Left ventricle myocardium inferior (tissue), 1 donor: ENCODE results near the gene CCDC33. TPM values are rescaled to one million over a fixed set of nuclear protein-coding genes. Genes with fewer than 3 reads are reported as not detected.

Source experiments
- DNase-seq: peaks from one replicate; pipeline ENCODE4 v3.0.0-alpha.2; 2020
- H3K27ac ChIP-seq: fragments of 200-600 bp; replicated peaks from 2 replicates; pipeline ENCODE4 v1.8.0; 2021
- H3K27me3 ChIP-seq: fragments of 200-600 bp; 2 replicates; pipeline ENCODE4 v1.8.0; 2021; ENCODE audit warnings: low read depth
- H3K36me3 ChIP-seq: fragments of 200-600 bp; 2 replicates; pipeline ENCODE4 v1.8.0; 2021
- H3K4me1 ChIP-seq: fragments of 200-600 bp; 2 replicates; pipeline ENCODE4 v1.8.0; 2021
- H3K4me3 ChIP-seq: fragments of 200-600 bp; 2 replicates; pipeline ENCODE4 v1.8.0; 2021; ENCODE audit warnings: mild to moderate bottlenecking, moderate library complexity
- H3K9me3 ChIP-seq: fragments of 200-600 bp; replicated peaks from 2 replicates; pipeline ENCODE4 v1.8.0; 2021
- CTCF ChIP-seq: fragments of 200-600 bp; IDR thresholded peaks from 2 replicates; pipeline ENCODE4 v1.8.0; 2021; ENCODE audit warnings: antibody characterized with exemption, mild to moderate bottlenecking, borderline replicate concordance
- intact Hi-C: fragments of 100-400 bp; cut with micrococcal nuclease; formaldehyde crosslinking; loops from one replicate; pipeline ENCODE4 v1.11.0; 2022
- total RNA-seq: library from RNA; stranded (reverse); fragmentation: NEBNext Ultra II Directional; extraction: Animal tissue kit (Norgen Biotek cat#: 25700); gene quantifications from one replicate; pipeline ENCODE4 v1.2.1, GENCODE V29; 2021
- donor health status: DM: no; HTN: yes; CAD: no; lungs with severe emphysema.

The CCDC33 gene
- total RNA-seq, 1 donor from 2014 or later = 0.11 TPM

GRCh38 chr15:74384881-74385643 is 148.9 kb downstream of the CCDC33 start:
- intact Hi-C loops = loop anchor here (5.0 to 10.0 kb wide), 2 partner anchors 52 to 100 kb away; no protein-coding TSS in a partner anchor
- no peak for DNase-seq
- Histone ChIP-seq H3K27ac (peak overlapping the region; percentile 78), H3K4me1 (peaks cover 40% of the 10 kb centered on the region), H3K36me3 (no peaks in the 10 kb centered on the region), H3K9me3 (no peaks in the 10 kb centered on the region), H3K4me3 (peak overlapping the region; percentile 11), H3K27me3 (peaks cover 6% of the 10 kb centered on the region)
- no peak for TF ChIP-seq CTCF

GRCh38 chr15:74385733-74386132 is 149.6 kb downstream of the CCDC33 start:
- peaks cover 40% of the 10 kb centered on the region for H3K4me1 ChIP-seq
- H3K9me3 ChIP-seq = no peaks in the 10 kb centered on the region
- no peak for DNase-seq
- intact Hi-C loops = loop anchor here (10.0 kb wide), 1 partner anchor 99 kb away; no protein-coding TSS in a partner anchor
- H3K27ac ChIP-seq = peak overlapping the region; percentile 78
- H3K36me3 ChIP-seq = no peaks in the 10 kb centered on the region
- TF ChIP-seq CTCF = no peak
- H3K27me3 ChIP-seq = peaks cover 1% of the 10 kb centered on the region
- peak overlapping the region; percentile 11 for H3K4me3 ChIP-seq

Other genes with a start within 250 kb of the CCDC33 start
- gene STOML1, start 244.0 kb upstream of the CCDC33 start, total RNA-seq = 26.1 TPM
- 19.1 TPM for gene PML, start 241.6 kb upstream of the CCDC33 start, total RNA-seq
- gene GOLGA6A, start 153.8 kb upstream of the CCDC33 start, total RNA-seq = not detected
- 2.6 TPM for gene ISLR2, start 105.7 kb upstream of the CCDC33 start, total RNA-seq
- 12.7 TPM for gene ISLR, start 62.6 kb upstream of the CCDC33 start, total RNA-seq
- not detected for gene STRA6, start 33.5 kb upstream of the CCDC33 start, total RNA-seq
- gene CYP11A1, start 131.3 kb downstream of the CCDC33 start, total RNA-seq = 0.27 TPM
- gene SEMA7A, start 197.6 kb downstream of the CCDC33 start, total RNA-seq = 1.5 TPM
- gene UBL7, start 224.8 kb downstream of the CCDC33 start, total RNA-seq = 52.3 TPM